Adrenal gland (tissue), 5 donors: Measurements from ENCODE around the gene PPIL1.

ENCODE experiments used
- CTCF ChIP-seq, 6 experiments: fragments of 450-650 bp in 4 of 6; fragments of 200-600 bp in 2 of 6; sonication (generic) in 1 of 6; IDR thresholded peaks; 1 replicate in 5 of 6; 2 replicates in 1 of 6; pipeline versions ENCODE4 v1.5.1 to v1.8.0; 2016 to 2021; ENCODE audit warnings: antibody characterized with exemption in 6 of 6, mild to moderate bottlenecking in 2 of 6, moderate library complexity in 1 of 6
- POLR2A ChIP-seq, 2 donors: fragments of 450-650 bp; IDR thresholded peaks; one replicate each; pipeline ENCODE4 v1.6.1; 2017; ENCODE audit warnings: antibody characterized with exemption in 2 of 2, mild to moderate bottlenecking in 2 of 2, moderate library complexity in 1 of 2
- donor health status: DM: no; HTN: no; CAD: no.

GRCh38 chr6:36865835-36866234 lies 8.8 kb downstream of the PPIL1 start:
- no peak for TF ChIP-seq POLR2A (IDR thresholded peaks at IDR 0.05)
- TF ChIP-seq CTCF (IDR thresholded peaks at IDR 0.05) = no peak
